CD4-positive, alpha-beta T cell treated with Interleukin-21 for 1 hour (primary cell): ENCODE data around the gene LCN1.
"Not testable (repeated sequence)": the region's sequence is repeated elsewhere in the genome, so short reads cannot be mapped to it uniquely, and the experiment has no call there.

Experiments
- DNase-seq: peaks from one replicate; pipeline ENCODE4 v3.0.0-alpha.2; 2020

Gene LCN1

GRCh38 chr9:135524130-135524861, 3.1 kb downstream of the LCN1 start:
- no peak for DNase-seq

- no peak for DNase-seq
Measured at GRCh38 chr9:135525241-135526088, 4.2 kb downstream of the LCN1 start.

DNA sequence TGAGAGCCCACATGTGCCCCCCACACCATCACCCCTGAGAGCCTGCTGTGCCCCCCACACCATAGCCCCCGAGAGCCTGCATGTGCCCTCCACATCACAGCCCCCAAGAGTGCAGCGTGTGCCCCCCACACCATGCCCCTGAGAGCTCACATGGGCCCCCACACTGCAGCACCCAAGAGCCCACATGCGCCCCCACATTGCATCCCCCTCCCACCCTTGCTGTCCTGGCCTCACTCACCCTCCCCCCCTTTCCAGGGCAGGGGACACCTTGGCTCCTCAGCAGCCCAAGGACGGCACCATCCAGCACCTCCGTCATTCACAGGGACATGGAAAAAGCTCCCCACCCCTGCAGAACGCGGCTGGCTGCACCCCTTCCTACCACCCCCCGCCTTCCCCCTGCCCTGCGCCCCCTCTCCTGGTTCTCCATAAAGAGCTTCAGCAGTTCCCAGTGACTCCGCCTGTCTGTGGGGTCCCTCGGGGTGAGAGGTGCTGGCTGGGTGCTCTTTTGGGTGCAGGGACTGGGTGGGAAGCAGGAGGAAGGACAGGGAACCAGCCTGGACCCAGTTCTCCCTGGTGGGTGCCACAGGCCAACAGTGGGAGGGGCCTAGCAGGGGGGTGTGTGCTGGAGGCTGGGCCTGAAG, 5.0 kb downstream of the LCN1 start:
- no peak for DNase-seq

GRCh38 chr9:135526730-135527571, 5.7 kb downstream of the LCN1 start:
- no peak for DNase-seq

- DNase-seq: not testable (repeated sequence)
Measured at GRCh38 chr9:135528842-135529435, 7.7 kb downstream of the LCN1 start.

- DNase-seq: no peak
Measured at GRCh38 chr9:135530146-135530545, 8.9 kb downstream of the LCN1 start.

DNA sequence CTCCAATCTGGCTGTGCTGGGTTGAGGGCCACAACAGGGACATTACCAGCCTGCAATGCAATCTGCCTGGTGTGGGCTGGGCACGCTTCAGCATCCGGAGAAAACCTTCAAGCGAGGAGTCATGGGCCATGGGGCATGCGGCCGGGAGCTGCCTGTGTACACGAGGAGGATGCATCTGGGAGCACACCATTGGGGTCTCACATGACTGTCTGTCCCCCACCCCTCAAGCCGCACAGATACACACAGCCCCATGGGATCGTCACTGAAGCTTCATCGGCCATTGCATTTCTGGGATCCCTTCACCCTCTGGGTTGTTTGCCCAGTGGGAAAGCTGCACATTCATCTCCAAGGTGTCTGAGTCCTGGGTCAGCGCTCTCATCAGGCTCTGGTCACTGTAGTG, 9.9 kb downstream of the LCN1 start:
- no peak for DNase-seq

DNA sequence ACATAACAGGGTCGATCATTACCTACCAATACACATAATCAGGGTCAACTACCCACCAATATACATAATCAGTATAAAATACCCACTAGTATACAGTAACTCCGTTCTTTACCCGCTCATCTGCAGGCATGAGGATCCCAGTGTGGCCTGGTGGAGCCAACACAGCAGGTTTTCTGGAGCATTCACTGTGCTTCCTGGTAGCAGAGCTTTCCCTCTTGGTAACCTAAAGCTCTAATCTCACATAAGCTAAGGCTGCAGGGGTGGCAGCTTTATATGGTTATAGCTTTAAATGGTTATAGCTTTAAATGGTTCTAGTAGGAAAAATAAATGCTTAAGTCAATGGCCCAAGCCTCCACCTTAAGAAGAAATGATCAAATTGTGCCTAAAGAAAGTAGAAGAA, 11.9 kb downstream of the LCN1 start:
- DNase-seq: no peak

GRCh38 chr9:135533674-135534073, 12.4 kb downstream of the LCN1 start:
- DNase-seq: no peak

- not testable (repeated sequence) for DNase-seq
Measured at GRCh38 chr9:135534192-135534711, 13.0 kb downstream of the LCN1 start.

DNA sequence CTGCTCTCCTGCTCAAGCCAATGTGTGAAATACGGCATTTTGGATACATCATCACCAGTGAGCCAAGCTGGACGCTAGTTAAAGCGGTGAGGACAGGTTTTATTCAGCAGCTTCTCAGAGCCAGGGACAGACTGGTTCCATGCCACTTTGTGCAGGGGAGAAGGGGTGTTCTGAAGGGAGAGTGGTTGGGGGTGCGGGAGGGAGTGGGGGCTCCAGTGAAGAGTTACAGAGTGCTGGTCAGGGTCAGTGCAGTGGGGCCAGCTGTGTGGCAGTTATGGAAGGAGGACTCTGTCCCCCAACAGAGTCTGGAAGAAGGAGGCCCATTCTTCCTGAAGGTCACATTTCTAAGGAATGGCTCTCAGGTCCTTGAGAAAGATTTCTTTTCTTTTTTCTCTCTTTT, 13.6 kb downstream of the LCN1 start:
- not testable (repeated sequence) for DNase-seq

- not testable (repeated sequence) for DNase-seq
Measured at GRCh38 chr9:135535631-135536030, 14.4 kb downstream of the LCN1 start.

DNA sequence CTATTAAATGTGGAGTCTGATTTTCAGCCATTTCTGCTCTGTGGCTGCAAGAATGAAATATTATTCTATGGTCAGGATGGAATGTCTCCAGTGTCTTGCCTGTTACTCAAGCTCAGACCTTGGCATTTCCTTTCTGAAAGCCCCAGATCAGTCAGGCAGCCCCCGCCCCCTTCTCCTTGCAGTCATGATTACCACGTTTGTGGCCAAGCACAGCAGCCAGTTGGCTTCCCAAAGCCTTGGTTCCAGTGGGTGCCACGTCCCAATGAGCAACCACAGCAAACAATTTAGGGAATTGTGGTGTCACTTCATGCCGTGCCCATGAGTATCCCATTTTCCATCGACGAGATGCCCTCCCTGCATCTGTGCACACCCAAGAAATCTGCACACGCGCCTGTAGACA, 15.0 kb downstream of the LCN1 start:
- no peak for DNase-seq

- DNase-seq: not testable (repeated sequence)
Measured at GRCh38 chr9:135543262-135543894, 22.1 kb downstream of the LCN1 start.

DNA sequence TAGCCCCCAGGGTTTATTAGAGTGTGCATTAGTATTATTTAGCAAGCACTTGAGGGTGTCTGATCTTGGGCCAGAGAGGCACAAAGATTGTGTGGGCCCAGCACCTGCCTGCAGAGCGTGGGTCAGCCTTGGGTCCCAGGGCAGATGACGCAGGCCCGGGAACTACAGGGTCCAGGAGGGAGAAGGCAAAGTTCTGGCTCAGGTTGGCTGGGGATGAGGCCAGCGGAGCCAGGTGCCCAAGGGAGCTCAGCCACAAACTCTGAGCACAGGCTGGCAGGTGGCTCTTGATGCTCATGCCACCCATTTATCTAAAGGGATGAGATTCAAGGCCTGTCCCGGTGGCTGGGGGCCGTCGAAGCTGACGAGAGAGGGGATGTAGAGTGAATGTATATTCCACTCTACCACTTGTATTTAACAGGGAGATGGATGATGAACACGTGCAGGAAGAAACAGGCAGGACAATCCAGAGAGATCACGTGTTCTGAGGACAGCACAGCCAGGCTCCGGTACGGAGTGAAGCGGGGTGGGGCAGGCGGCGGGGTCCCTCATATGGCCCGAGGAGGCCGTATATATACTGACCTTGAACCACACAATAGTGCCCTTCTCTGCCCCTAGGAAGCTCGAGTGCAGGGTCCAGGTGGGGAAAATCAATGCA, 23.9 kb downstream of the LCN1 start:
- DNase-seq: no peak

DNA sequence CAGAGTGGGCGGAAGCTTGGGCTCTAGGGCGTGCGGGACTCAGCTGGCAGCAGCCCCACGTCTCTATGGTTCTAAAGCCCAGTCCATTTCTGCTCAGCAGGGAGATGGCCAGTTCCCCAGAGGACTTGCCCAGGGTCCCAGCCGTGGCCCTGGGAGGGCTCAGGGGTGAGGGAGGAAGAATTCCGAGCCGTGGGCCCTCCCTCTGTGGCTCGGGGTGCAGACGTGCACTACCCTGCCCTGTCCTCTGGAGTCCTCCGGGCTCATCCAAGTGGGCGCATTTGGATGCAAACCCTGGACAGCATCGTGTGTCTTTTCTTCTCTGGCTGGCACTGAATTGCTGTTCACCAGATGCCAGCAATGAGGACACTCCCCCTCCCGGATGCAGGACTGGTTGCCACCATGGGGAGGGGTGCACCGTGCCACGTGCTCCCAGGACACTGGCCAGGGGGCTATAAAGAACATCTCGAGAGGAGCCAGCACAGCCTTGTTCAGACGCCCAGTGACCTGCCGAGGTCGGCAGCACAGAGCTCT, 24.5 kb downstream of the LCN1 start, which contains the start of gene OBP2A:
Gene OBP2A, plus strand, starts transcription at position 481 of the 531 bp plus-strand sequence. CDS start 55 bp downstream, outside the sequence.
- not testable (repeated sequence) for DNase-seq

GRCh38 chr9:135546792-135547617, 25.8 kb downstream of the LCN1 start:
- DNase-seq: not testable (repeated sequence)

DNA sequence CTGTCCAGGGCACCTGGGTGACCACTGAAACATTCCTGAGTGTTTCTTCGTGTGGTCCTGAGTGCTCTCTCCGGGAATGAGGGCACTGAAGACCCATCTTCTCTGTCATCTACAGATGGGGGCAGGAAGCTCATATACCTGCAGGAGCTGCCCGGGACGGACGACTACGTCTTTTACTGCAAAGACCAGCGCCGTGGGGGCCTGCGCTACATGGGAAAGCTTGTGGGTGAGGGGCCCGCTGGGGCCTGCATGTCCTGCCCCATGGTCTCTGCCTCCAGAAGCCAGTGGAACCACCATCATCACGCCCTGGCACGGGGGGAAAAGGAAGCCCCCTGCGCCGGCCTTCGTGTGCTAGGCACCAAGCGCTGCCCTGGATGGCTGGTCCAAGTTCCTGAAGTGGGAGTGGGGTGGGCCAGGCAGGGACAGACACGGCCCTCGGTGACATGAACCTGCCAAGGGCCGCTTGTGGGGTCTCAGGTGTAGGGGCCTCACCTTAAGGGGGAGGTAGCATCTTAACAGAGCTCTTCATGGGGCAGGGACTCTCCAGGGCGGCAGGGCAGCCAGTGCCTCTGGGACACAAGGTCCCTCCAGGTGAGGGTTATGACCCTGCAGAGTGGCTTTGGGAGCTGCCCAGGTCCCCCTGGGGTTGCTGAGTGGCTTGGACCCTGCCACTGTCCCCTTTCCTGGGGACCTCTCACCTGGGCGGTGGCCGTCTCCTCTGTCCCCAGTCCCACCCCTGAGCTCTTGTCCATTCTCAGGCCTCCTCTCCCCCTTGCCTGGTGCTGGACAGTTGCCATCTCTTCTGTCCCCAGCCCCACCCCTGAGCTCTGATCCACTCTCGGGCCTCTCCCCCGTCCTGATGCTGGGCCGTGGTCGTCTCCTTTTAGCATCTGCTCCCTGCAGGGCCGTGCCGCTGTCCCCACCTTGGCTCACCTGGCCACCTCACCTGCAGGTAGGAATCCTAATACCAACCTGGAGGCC, 26.8 kb downstream of the LCN1 start:
- DNase-seq: no peak
